ENCODE measurements around the gene HKDC1. TPM values are rescaled to one million over a fixed set of nuclear protein-coding genes. Genes with fewer than 3 reads are reported as not detected.
A peak's percentile ranks its signal among the peaks of the same experiment; 100 is the strongest.
"Not testable (repeated sequence)": the region's sequence is repeated elsewhere in the genome, so short reads cannot be mapped to it uniquely, and the experiment has no call there.

HKDC1 gene, protein sequence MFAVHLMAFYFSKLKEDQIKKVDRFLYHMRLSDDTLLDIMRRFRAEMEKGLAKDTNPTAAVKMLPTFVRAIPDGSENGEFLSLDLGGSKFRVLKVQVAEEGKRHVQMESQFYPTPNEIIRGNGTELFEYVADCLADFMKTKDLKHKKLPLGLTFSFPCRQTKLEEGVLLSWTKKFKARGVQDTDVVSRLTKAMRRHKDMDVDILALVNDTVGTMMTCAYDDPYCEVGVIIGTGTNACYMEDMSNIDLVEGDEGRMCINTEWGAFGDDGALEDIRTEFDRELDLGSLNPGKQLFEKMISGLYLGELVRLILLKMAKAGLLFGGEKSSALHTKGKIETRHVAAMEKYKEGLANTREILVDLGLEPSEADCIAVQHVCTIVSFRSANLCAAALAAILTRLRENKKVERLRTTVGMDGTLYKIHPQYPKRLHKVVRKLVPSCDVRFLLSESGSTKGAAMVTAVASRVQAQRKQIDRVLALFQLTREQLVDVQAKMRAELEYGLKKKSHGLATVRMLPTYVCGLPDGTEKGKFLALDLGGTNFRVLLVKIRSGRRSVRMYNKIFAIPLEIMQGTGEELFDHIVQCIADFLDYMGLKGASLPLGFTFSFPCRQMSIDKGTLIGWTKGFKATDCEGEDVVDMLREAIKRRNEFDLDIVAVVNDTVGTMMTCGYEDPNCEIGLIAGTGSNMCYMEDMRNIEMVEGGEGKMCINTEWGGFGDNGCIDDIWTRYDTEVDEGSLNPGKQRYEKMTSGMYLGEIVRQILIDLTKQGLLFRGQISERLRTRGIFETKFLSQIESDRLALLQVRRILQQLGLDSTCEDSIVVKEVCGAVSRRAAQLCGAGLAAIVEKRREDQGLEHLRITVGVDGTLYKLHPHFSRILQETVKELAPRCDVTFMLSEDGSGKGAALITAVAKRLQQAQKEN
- total RNA-seq: 1 to 10 TPM; 3.5 TPM
- polyA plus RNA-seq: 1 to 10 TPM; 5.5 to 8.1 TPM

DNA sequence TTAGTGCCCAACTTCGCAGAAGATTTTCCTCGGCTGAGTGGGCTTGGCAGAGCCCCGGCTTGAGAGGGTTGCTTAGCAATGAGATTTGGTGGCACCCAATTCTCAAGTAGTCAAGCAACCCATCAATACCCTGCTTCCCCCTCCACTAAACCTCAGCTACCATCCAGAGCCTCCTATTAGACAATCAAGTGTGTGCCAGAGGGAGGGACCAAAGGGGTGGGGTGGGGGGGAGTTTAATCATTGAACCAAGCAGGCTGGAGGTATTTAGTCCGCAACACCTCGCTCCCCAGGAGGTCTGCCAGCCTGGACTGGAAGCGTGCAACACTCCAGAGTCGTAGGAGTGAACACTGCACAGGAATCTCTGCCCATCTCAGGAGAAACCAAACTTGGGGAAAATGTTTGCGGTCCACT is at the start of gene HKDC1:
Gene HKDC1, plus strand, starts transcription at position 292 of the 411 bp plus-strand sequence. Its CDS starts 104 bp downstream, at position 396.
- H3K9me3 ChIP-seq (ENCODE audit: control insufficient read depth in 1 of 2, low read length in 2 of 2): no peaks in the 10 kb centered on the region
- no peak for DNase-seq
- ChIA-PET CTCF (ENCODE audit: partially characterized antibody) (interaction anchor here (0.7 to 1.9 kb wide), 4 partner anchors 8 to 15 kb away, joined by 3 to 9 read pairs (median 4); no protein-coding TSS in a partner anchor), POLR2A (ENCODE audit: partially characterized antibody) (interaction anchor here (1.0 to 2.9 kb wide), 2 partner anchors 9 to 13 kb away, joined by 3 to 12 read pairs; no protein-coding TSS in a partner anchor)
- H3K27ac ChIP-seq (ENCODE audit: low read depth, low read length): no peak within 1 kb of the TSS
- peak within 1 kb of the TSS in 3 of 7 donors; percentile 52 to 96 (median 75) for H3K27ac Mint-ChIP-seq
- no peaks in the 10 kb centered on the region for H3K27me3 ChIP-seq (ENCODE audit: insufficient read depth, low read length)
- H3K4me3 Mint-ChIP-seq: no peak within 1 kb of the TSS
- H3K9me3 Mint-ChIP-seq: peaks cover 0 to 4% (median 0%) of the 10 kb centered on the region in 8 donors
- intact Hi-C loops (cut with micrococcal nuclease): no loop called here
- no peak within 1 kb of the TSS for H3K4me3 ChIP-seq (ENCODE audit: low read length in 2 of 2)
- H3K4me1 ChIP-seq (ENCODE audit: insufficient read depth, low read length): peaks cover 40% of the 10 kb centered on the region
- H3K27me3 Mint-ChIP-seq: no peaks in the 10 kb centered on the region
- peaks cover 22 to 52% (median 30%) of the 10 kb centered on the region in 4 donors for H3K4me1 Mint-ChIP-seq
- H3K36me3 Mint-ChIP-seq: no peaks in the 10 kb centered on the region
- no peaks in the 10 kb centered on the region for H3K36me3 ChIP-seq (ENCODE audit: insufficient read depth, low read length)

DNA sequence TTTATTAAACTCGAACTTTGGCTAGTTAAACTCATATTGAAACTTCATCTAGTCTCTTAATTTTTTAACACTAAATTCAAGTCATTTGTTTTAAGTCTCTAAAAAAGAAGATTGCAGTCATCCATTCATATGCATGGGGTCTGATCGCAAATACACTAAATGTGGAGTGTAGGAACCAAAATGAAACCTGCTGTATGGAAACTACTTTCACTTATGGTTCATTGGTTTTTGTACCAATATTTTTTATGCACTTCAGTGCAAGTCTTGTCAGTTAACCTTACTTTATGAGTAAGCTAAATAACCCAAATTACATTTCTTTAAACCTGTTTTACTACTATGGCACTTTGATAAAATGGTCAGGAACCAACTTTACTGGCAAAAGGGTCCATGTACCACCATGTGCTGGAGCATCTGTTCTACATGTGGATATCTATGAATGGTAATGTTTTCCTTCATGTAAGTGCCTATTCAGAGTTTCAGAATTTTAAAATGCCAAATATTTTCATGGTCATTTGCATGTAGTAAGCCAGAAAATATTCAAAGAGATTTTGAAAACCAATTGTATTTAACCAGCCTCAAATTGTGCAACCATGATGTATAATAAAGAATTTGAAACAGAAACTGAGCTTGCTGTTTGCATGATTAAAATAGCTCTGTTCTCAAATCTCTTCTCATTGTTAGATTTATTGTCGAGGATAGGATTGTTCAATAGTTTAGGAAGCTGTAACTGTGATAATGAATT is 47.7 kb upstream of the HKDC1 start:
- no peak overlapping the region for H3K27ac ChIP-seq (ENCODE audit: low read depth, low read length)
- Mint-ChIP-seq H3K36me3 (peaks cover 26 to 34% of the 10 kb centered on the region in 2 donors), H3K27ac (peak overlapping the region in 2 of 7 donors; percentile 47 to 51), H3K27me3 (no peaks in the 10 kb centered on the region), H3K4me3 (no peak overlapping the region), H3K9me3 (no peaks in the 10 kb centered on the region), H3K4me1 (no peaks in the 10 kb centered on the region)
- DNase-seq: no peak
- no peaks in the 10 kb centered on the region for H3K9me3 ChIP-seq (ENCODE audit: control insufficient read depth in 1 of 2, low read length in 2 of 2)
- POLR2A ChIA-PET (ENCODE audit: partially characterized antibody): no interaction called here
- H3K36me3 ChIP-seq (ENCODE audit: insufficient read depth, low read length): peaks cover 22% of the 10 kb centered on the region
- intact Hi-C loops (cut with micrococcal nuclease): no loop called here
- no peaks in the 10 kb centered on the region for H3K27me3 ChIP-seq (ENCODE audit: insufficient read depth, low read length)
- CTCF ChIA-PET (ENCODE audit: partially characterized antibody): interaction anchor here (1.4 kb wide), 1 partner anchor 44 kb away, joined by 3 read pairs; no protein-coding TSS in a partner anchor
- H3K4me3 ChIP-seq (ENCODE audit: low read length in 2 of 2): no peak overlapping the region
- no peaks in the 10 kb centered on the region for H3K4me1 ChIP-seq (ENCODE audit: insufficient read depth, low read length)

DNA sequence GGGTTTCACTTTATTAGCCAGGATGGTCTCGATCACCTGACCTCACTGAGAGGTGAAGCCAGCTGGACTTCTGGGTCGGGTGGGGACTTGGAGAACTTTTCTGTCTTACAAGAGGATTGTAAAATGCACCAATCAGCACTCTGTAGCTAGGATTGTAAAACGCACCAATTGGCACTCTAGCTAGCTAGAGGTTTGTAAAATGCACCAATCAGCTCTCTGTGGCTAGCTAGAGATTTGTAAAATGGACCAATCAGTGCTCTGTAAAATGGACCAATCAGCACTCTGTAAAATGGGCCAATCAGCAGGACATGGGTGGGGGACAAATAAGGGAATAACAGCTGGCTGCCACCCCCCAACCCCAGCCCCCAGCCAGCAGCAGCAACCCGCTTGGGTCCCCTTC is 44.8 kb upstream of the HKDC1 start:
- H3K36me3 Mint-ChIP-seq: peaks cover 15 to 30% of the 10 kb centered on the region in 2 donors
- H3K4me1 Mint-ChIP-seq: peaks cover 9 to 19% (median 12%) of the 10 kb centered on the region in 4 donors
- H3K4me3 Mint-ChIP-seq; H3K9me3 Mint-ChIP-seq; H3K4me1 ChIP-seq (ENCODE audit: insufficient read depth, low read length); H3K27me3 ChIP-seq (ENCODE audit: insufficient read depth, low read length); H3K27ac ChIP-seq (ENCODE audit: low read depth, low read length); H3K27me3 Mint-ChIP-seq; POLR2A ChIA-PET (ENCODE audit: partially characterized antibody); H3K27ac Mint-ChIP-seq; intact Hi-C loops (cut with micrococcal nuclease); H3K9me3 ChIP-seq (ENCODE audit: control insufficient read depth in 1 of 2, low read length in 2 of 2); H3K4me3 ChIP-seq (ENCODE audit: low read length in 2 of 2); DNase-seq: not testable (repeated sequence)
- peaks cover 13% of the 10 kb centered on the region for H3K36me3 ChIP-seq (ENCODE audit: insufficient read depth, low read length)
- CTCF ChIA-PET (ENCODE audit: partially characterized antibody): interaction anchor here (1.1 kb wide), 1 partner anchor 189 kb away, joined by 3 read pairs; no protein-coding TSS in a partner anchor

DNA sequence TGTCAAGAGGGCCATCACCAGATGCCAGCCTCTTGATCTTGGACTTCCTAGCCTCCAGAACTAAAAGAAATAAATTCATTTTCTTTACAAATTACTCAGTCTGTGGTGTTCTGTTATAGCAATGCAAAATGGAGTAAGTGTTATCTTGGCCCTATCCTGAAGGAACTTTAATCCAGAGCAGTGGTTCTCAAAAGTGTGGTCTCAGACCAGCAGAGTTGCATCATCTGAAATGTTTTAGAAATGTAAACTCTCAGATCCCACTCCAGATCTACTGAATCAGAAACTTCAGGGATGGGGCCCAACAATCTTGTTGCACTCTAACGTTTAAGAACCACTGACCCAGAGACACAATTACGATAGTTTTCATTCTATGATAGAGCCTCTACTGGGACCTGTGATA is 43.3 kb upstream of the HKDC1 start:
- POLR2A ChIA-PET (ENCODE audit: partially characterized antibody): no interaction called here

DNA sequence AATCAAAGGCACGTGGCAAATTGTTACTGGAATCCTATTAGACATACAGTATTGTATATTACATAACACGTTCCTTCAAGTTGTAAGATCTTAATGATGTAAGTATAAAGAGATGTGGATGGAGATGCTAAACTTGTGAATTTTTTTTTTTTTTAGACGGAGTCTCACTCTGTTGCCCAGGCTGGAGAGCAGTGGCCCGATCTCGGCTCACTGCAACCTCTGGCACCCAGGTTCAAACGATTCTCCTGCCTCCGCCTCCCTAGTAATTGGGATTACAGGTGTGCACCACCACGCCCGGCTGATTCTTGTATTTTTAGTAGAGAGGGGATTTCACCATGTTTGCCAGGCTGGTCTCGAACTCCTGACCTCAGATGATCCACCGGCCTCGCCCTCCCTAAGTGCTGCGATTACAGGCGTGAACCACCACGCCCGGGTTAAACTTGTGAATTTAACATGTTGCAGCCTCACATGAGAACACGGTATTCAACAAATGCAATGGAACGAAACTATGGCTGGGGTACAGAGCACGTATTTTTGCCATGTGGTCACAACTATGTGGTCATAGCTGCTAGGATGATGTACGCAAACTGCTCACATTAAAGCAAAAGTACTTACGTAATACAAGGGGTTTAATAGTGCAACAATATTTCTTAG is 40.9 kb upstream of the HKDC1 start:
- H3K27me3 Mint-ChIP-seq: no peaks in the 10 kb centered on the region
- peak in 1 of 5 donors; percentile 89 for DNase-seq
- Histone ChIP-seq H3K4me1 (ENCODE audit: insufficient read depth, low read length) (peaks cover 24% of the 10 kb centered on the region), H3K4me3 (ENCODE audit: low read length in 2 of 2) (peak overlapping the region; percentile 61 to 93), H3K27ac (ENCODE audit: low read depth, low read length) (peak overlapping the region; percentile 94), H3K36me3 (ENCODE audit: insufficient read depth, low read length) (no peaks in the 10 kb centered on the region), H3K27me3 (ENCODE audit: insufficient read depth, low read length) (no peaks in the 10 kb centered on the region), H3K9me3 (ENCODE audit: control insufficient read depth in 1 of 2, low read length in 2 of 2) (no peaks in the 10 kb centered on the region)
- H3K4me1 Mint-ChIP-seq: peaks cover 28 to 43% (median 37%) of the 10 kb centered on the region in 4 donors
- intact Hi-C loops (cut with micrococcal nuclease): loop anchor here (1.0 kb wide), 1 partner anchor 55 kb away; the partner anchor contains the start of gene VPS26A
- CTCF ChIA-PET (ENCODE audit: partially characterized antibody): interaction anchor here (1.5 kb wide), 1 partner anchor 173 kb away, joined by 5 read pairs; no protein-coding TSS in a partner anchor
- H3K9me3 Mint-ChIP-seq: no peaks in the 10 kb centered on the region
- H3K4me3 Mint-ChIP-seq: peak overlapping the region; percentile 92 to 99 (median 98)
- H3K36me3 Mint-ChIP-seq: peaks cover 5 to 31% of the 10 kb centered on the region in 2 donors
- POLR2A ChIA-PET (ENCODE audit: partially characterized antibody): interaction anchor here (0.7 to 2.0 kb wide), 16 partner anchors 10 to 329 kb away, joined by 3 to 13 read pairs (median 4); partner anchors contain the start of genes DDX21, SRGN and VPS26A
- H3K27ac Mint-ChIP-seq: peak overlapping the region; percentile 98 to 100 (median 100)

More for the DNA sequence above, 43.3 kb upstream of the HKDC1 start:
- peaks cover 1 to 24% of the 10 kb centered on the region in 2 donors for H3K36me3 Mint-ChIP-seq
- no peak for DNase-seq
- no peaks in the 10 kb centered on the region for H3K27me3 Mint-ChIP-seq
- intact Hi-C loops (cut with micrococcal nuclease): no loop called here
- H3K27me3 ChIP-seq (ENCODE audit: insufficient read depth, low read length): no peaks in the 10 kb centered on the region
- peaks cover 20% of the 10 kb centered on the region for H3K4me1 ChIP-seq (ENCODE audit: insufficient read depth, low read length)
- peaks cover 20 to 33% (median 25%) of the 10 kb centered on the region in 4 donors for H3K4me1 Mint-ChIP-seq
- H3K27ac Mint-ChIP-seq: peak overlapping the region in 3 of 7 donors; percentile 27 to 38 (median 36)
- no peaks in the 10 kb centered on the region for H3K36me3 ChIP-seq (ENCODE audit: insufficient read depth, low read length)
- no peak overlapping the region for H3K4me3 Mint-ChIP-seq
- no peak overlapping the region for H3K27ac ChIP-seq (ENCODE audit: low read depth, low read length)
- no peaks in the 10 kb centered on the region for H3K9me3 Mint-ChIP-seq
- H3K4me3 ChIP-seq (ENCODE audit: low read length in 2 of 2): no peak overlapping the region
- no peaks in the 10 kb centered on the region for H3K9me3 ChIP-seq (ENCODE audit: control insufficient read depth in 1 of 2, low read length in 2 of 2)
- CTCF ChIA-PET (ENCODE audit: partially characterized antibody): no interaction called here

Data from CD4-positive, alpha-beta memory T cell (primary cell).